IPS DF 4.7 (cell line): ENCODE data around the gene GALNT16.
"Not testable (repeated sequence)": the region's sequence is repeated elsewhere in the genome, so short reads cannot be mapped to it uniquely, and the experiment has no call there.

Experiments
- DNase-seq: peaks from one replicate; pipeline ENCODE4 v3.0.0-alpha.2; 2013; ENCODE audit warnings: low spot score; ENCODE audit errors: extremely low read depth

Gene GALNT16

GRCh38 chr14:69259527-69260189 lies at the start of gene GALNT16:
TSS of gene GALNT16 (plus strand) at chr14:69260158. CDS start at chr14:69260291, 133 bp downstream.
- no peak for DNase-seq

GRCh38 chr14:69214393-69214792 lies 45.6 kb upstream of the GALNT16 start:
- DNase-seq, result no peak

GRCh38 chr14:69217663-69218062 lies 42.3 kb upstream of the GALNT16 start:
- not testable (repeated sequence) for DNase-seq

- no peak for DNase-seq
Observed at GRCh38 chr14:69224946-69225345, 35.0 kb upstream of the GALNT16 start.

GRCh38 chr14:69226178-69226577 lies 33.8 kb upstream of the GALNT16 start:
- DNase-seq, result no peak

GRCh38 chr14:69226736-69227135 lies 33.2 kb upstream of the GALNT16 start:
- DNase-seq, result no peak

GRCh38 chr14:69231486-69231885 lies 28.5 kb upstream of the GALNT16 start:
- DNase-seq, result no peak

GRCh38 chr14:69232388-69232787 lies 27.6 kb upstream of the GALNT16 start:
- no peak for DNase-seq

- DNase-seq, result no peak
Observed at GRCh38 chr14:69234106-69234505, 25.9 kb upstream of the GALNT16 start.

- no peak for DNase-seq
Observed at GRCh38 chr14:69235708-69236107, 24.2 kb upstream of the GALNT16 start.

- DNase-seq, result no peak
Observed at GRCh38 chr14:69237142-69237541, 22.8 kb upstream of the GALNT16 start.

- no peak for DNase-seq
Observed at GRCh38 chr14:69237584-69237983, 22.4 kb upstream of the GALNT16 start.

GRCh38 chr14:69238883-69239282 lies 21.1 kb upstream of the GALNT16 start:
- DNase-seq, result no peak

GRCh38 chr14:69240527-69241173 lies 19.3 kb upstream of the GALNT16 start:
- DNase-seq, result no peak

GRCh38 chr14:69241577-69241976 lies 18.4 kb upstream of the GALNT16 start:
- DNase-seq, result no peak

GRCh38 chr14:69242311-69243224 lies 17.4 kb upstream of the GALNT16 start:
- peak; percentile 60 for DNase-seq

- no peak for DNase-seq
Observed at GRCh38 chr14:69244946-69245345, 15.0 kb upstream of the GALNT16 start.

- DNase-seq, result no peak
Observed at GRCh38 chr14:69246331-69246730, 13.6 kb upstream of the GALNT16 start.

GRCh38 chr14:69247676-69248440 lies 12.1 kb upstream of the GALNT16 start:
- no peak for DNase-seq

GRCh38 chr14:69249603-69250002 lies 10.4 kb upstream of the GALNT16 start:
- DNase-seq, result no peak

- no peak for DNase-seq
Observed at GRCh38 chr14:69252851-69253250, 7.1 kb upstream of the GALNT16 start.
